ENCODE measurements around the gene GLIPR1L2. TPM values are rescaled to one million over a fixed set of nuclear protein-coding genes. Genes with fewer than 3 reads are reported as not detected.
A peak's percentile ranks its signal among the peaks of the same experiment; 100 is the strongest.
"Not testable (repeated sequence)": the region's sequence is repeated elsewhere in the genome, so short reads cannot be mapped to it uniquely, and the experiment has no call there.

GLIPR1L2 gene
- polyA plus RNA-seq, 4 donors = 0.46 to 0.74 TPM; not detected in 2

- Histone ChIP-seq H3K36me3 (ENCODE audit: control insufficient read depth in 3 of 3, insufficient read depth in 2 of 3, low read depth in 1 of 3, low read length in 3 of 3) (no peaks in the 10 kb centered on the region), H3K27ac (ENCODE audit: low read depth in 1 of 3, low read length in 2 of 3) (no peak overlapping the region), H3K4me1 (ENCODE audit: control insufficient read depth in 3 of 3, insufficient read depth in 2 of 3, low read depth in 1 of 3, low read length in 2 of 3) (peaks cover 0 to 3% (median 3%) of the 10 kb centered on the region in 3 donors), H3K4me3 (ENCODE audit: low read depth in 1 of 3, low read length in 3 of 3) (no peak overlapping the region), H3K27me3 (ENCODE audit: control insufficient read depth in 3 of 3, insufficient read depth in 3 of 3, low read length in 3 of 3) (no peaks in the 10 kb centered on the region), H3K9me3 (ENCODE audit: control insufficient read depth in 2 of 2, insufficient read depth in 1 of 2, low read depth in 1 of 2, low read length in 1 of 2) (peaks cover 0 to 29% of the 10 kb centered on the region in 2 donors)
- DNase-seq (no peak), FAIRE-seq (no peak)
These were observed 49.0 kb downstream of the GLIPR1L2 start for GRCh38 chr12:75439930-75440329.

DNA sequence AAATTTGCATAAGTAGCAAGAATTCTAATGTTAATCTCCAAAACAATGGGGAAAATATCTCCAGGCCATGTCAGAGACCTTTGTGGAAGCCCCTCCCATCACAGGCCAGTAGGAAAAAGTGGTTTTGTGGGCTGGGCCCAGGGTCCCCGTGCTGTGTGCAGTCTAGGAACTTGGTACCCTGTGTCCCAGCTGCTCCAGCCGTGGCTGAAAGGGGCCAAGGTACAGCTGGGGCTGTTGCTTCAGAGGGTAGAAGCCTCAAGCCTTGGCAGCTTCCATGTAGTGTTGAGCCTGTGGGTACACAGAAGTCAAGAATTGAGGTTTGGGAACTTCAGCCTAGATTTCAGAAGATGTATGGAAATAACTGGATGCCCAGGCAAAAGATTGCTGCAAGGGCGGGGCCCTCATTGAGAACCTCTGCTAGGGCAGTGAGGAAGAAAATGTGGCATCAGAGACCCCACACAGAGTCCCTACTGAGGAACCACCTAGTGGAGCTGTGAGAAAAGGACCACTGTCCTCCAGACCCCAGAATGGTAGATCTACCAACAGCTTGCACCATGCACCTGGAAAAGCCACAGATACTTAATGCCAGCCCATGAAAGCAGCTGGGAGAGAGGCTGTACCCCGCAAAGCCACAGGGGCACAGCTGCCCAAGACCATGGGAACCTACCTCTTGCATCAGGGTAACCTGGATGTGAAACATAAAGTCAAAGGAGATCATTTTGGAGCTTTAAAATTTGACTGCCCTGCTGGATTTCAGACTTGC lies 51.0 kb downstream of the GLIPR1L2 start:
- H3K27ac ChIP-seq (ENCODE audit: low read depth in 1 of 3, low read length in 2 of 3); H3K27me3 ChIP-seq (ENCODE audit: control insufficient read depth in 3 of 3, insufficient read depth in 3 of 3, low read length in 3 of 3); H3K4me1 ChIP-seq (ENCODE audit: control insufficient read depth in 3 of 3, insufficient read depth in 2 of 3, low read depth in 1 of 3, low read length in 2 of 3); H3K36me3 ChIP-seq (ENCODE audit: control insufficient read depth in 3 of 3, insufficient read depth in 2 of 3, low read depth in 1 of 3, low read length in 3 of 3); DNase-seq; FAIRE-seq; H3K4me3 ChIP-seq (ENCODE audit: low read depth in 1 of 3, low read length in 3 of 3): not testable (repeated sequence)
- H3K9me3 ChIP-seq (ENCODE audit: control insufficient read depth in 2 of 2, insufficient read depth in 1 of 2, low read depth in 1 of 2, low read length in 1 of 2) = peaks cover 0 to 29% of the 10 kb centered on the region in 2 donors
- 75 to 76% (median 75%) methylated on average over 4 of the region's 4 CpGs for WGBS, 3 donors

DNA sequence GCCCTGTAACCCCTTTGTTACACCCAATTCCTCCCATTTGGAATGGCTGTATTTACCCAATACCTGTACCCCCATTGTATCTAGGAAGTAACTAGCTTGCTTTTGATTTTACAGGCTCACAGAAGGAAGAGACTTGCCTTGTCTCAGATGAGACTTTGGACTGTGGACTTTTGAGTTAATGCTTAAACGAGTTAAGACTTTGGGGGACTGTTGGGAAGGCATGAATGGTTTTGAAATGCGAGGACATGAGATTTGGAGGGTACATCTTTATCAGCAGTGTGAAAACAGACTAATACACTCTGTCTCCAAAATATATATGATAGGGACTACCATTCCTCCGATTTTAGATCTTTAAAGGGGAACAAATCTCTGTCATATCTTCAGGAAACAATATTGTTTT lies 51.6 kb downstream of the GLIPR1L2 start:
- H3K4me3 ChIP-seq (ENCODE audit: low read depth in 1 of 3, low read length in 3 of 3); H3K27me3 ChIP-seq (ENCODE audit: control insufficient read depth in 3 of 3, insufficient read depth in 3 of 3, low read length in 3 of 3); H3K27ac ChIP-seq (ENCODE audit: low read depth in 1 of 3, low read length in 2 of 3); FAIRE-seq; H3K4me1 ChIP-seq (ENCODE audit: control insufficient read depth in 3 of 3, insufficient read depth in 2 of 3, low read depth in 1 of 3, low read length in 2 of 3); H3K36me3 ChIP-seq (ENCODE audit: control insufficient read depth in 3 of 3, insufficient read depth in 2 of 3, low read depth in 1 of 3, low read length in 3 of 3): not testable (repeated sequence)
- DNase-seq = peak; percentile 21 to 26
- WGBS, 3 donors = 4 to 46% (median 18%) methylated on average over 3 of the region's 3 CpGs
- H3K9me3 ChIP-seq (ENCODE audit: control insufficient read depth in 2 of 2, insufficient read depth in 1 of 2, low read depth in 1 of 2, low read length in 1 of 2) = peaks cover 0 to 28% of the 10 kb centered on the region in 2 donors

DNA sequence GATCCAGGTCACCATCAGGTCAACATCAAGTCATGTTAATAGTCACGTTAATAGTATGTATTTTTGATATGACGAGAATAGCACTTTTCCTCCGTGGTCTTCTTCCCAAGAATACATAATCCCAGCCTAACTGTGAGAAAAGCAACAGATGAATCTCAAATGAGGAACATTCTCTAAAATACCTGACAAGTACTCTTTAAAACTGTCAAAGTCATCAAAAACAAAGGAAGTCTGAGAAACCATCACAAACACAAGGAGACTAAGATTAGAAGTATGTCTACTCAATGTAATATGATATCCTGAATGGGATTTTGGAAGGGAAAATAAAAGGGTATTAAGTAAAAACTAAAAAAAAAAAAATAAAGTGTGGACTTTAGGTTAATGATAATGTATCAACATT lies 52.8 kb downstream of the GLIPR1L2 start:
- Histone ChIP-seq H3K27ac (ENCODE audit: low read depth in 1 of 3, low read length in 2 of 3) (no peak overlapping the region), H3K4me3 (ENCODE audit: low read depth in 1 of 3, low read length in 3 of 3) (no peak overlapping the region), H3K27me3 (ENCODE audit: control insufficient read depth in 3 of 3, insufficient read depth in 3 of 3, low read length in 3 of 3) (no peaks in the 10 kb centered on the region), H3K36me3 (ENCODE audit: control insufficient read depth in 3 of 3, insufficient read depth in 2 of 3, low read depth in 1 of 3, low read length in 3 of 3) (no peaks in the 10 kb centered on the region), H3K4me1 (ENCODE audit: control insufficient read depth in 3 of 3, insufficient read depth in 2 of 3, low read depth in 1 of 3, low read length in 2 of 3) (peaks cover 0 to 3% (median 3%) of the 10 kb centered on the region in 3 donors), H3K9me3 (ENCODE audit: control insufficient read depth in 2 of 2, insufficient read depth in 1 of 2, low read depth in 1 of 2, low read length in 1 of 2) (peaks cover 0 to 16% of the 10 kb centered on the region in 2 donors)
- DNase-seq (no peak), FAIRE-seq (no peak)
- WGBS, 3 donors = 49 to 61% (median 54%) methylated on average over 3 of the region's 3 CpGs

GRCh38 chr12:75444429-75445136 lies 53.7 kb downstream of the GLIPR1L2 start:
- Histone ChIP-seq H3K27me3 (ENCODE audit: control insufficient read depth in 3 of 3, insufficient read depth in 3 of 3, low read length in 3 of 3) (no peaks in the 10 kb centered on the region), H3K4me1 (ENCODE audit: control insufficient read depth in 3 of 3, insufficient read depth in 2 of 3, low read depth in 1 of 3, low read length in 2 of 3) (peaks cover 0 to 3% (median 3%) of the 10 kb centered on the region in 3 donors), H3K4me3 (ENCODE audit: low read depth in 1 of 3, low read length in 3 of 3) (no peak overlapping the region), H3K9me3 (ENCODE audit: control insufficient read depth in 2 of 2, insufficient read depth in 1 of 2, low read depth in 1 of 2, low read length in 1 of 2) (peaks cover 0 to 16% of the 10 kb centered on the region in 2 donors), H3K27ac (ENCODE audit: low read depth in 1 of 3, low read length in 2 of 3) (no peak overlapping the region), H3K36me3 (ENCODE audit: control insufficient read depth in 3 of 3, insufficient read depth in 2 of 3, low read depth in 1 of 3, low read length in 3 of 3) (no peaks in the 10 kb centered on the region)
- 88 to 93% (median 89%) methylated on average over 6 of the region's 6 CpGs for WGBS, 3 donors
- FAIRE-seq (no peak), DNase-seq (no peak)

GRCh38 chr12:75445137-75445507 lies 54.2 kb downstream of the GLIPR1L2 start:
- FAIRE-seq = not testable (repeated sequence)
- 72 to 83% (median 77%) methylated on average over 7 of the region's 7 CpGs for WGBS, 3 donors

DNA sequence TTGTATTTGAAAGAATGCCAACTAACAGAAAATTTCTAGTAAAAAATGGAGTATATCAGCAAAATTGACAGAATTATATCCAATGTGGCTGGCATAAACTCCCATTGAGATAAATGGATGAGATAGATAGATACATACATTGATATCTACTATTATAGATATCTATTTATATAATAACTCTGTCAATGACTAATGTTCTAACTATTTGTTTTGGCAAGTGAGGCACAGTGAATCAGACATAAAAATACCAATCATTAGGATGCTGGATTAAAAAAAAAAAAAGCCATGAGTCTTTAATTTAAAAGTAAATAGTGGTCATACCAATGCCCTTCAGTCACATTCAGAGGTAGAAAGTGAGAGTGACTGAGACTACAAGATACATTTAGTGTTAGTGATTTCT lies 56.0 kb downstream of the GLIPR1L2 start:
- Histone ChIP-seq H3K4me3 (ENCODE audit: low read depth in 1 of 3, low read length in 3 of 3) (no peak overlapping the region), H3K9me3 (ENCODE audit: control insufficient read depth in 2 of 2, insufficient read depth in 1 of 2, low read depth in 1 of 2, low read length in 1 of 2) (peaks cover 0 to 3% of the 10 kb centered on the region in 2 donors), H3K27ac (ENCODE audit: low read depth in 1 of 3, low read length in 2 of 3) (no peak overlapping the region), H3K27me3 (ENCODE audit: control insufficient read depth in 3 of 3, insufficient read depth in 3 of 3, low read length in 3 of 3) (no peaks in the 10 kb centered on the region), H3K36me3 (ENCODE audit: control insufficient read depth in 3 of 3, insufficient read depth in 2 of 3, low read depth in 1 of 3, low read length in 3 of 3) (no peaks in the 10 kb centered on the region), H3K4me1 (ENCODE audit: control insufficient read depth in 3 of 3, insufficient read depth in 2 of 3, low read depth in 1 of 3, low read length in 2 of 3) (peaks cover 0 to 3% (median 3%) of the 10 kb centered on the region in 3 donors)
- FAIRE-seq (no peak), DNase-seq (no peak)

More at GRCh38 chr12:75445137-75445507, 54.2 kb downstream of the GLIPR1L2 start:
- not testable (repeated sequence) for H3K27ac ChIP-seq (ENCODE audit: low read depth in 1 of 3, low read length in 2 of 3); H3K36me3 ChIP-seq (ENCODE audit: control insufficient read depth in 3 of 3, insufficient read depth in 2 of 3, low read depth in 1 of 3, low read length in 3 of 3); H3K4me3 ChIP-seq (ENCODE audit: low read depth in 1 of 3, low read length in 3 of 3); H3K4me1 ChIP-seq (ENCODE audit: control insufficient read depth in 3 of 3, insufficient read depth in 2 of 3, low read depth in 1 of 3, low read length in 2 of 3); DNase-seq; H3K27me3 ChIP-seq (ENCODE audit: control insufficient read depth in 3 of 3, insufficient read depth in 3 of 3, low read length in 3 of 3)
- peaks cover 0 to 16% of the 10 kb centered on the region in 2 donors for H3K9me3 ChIP-seq (ENCODE audit: control insufficient read depth in 2 of 2, insufficient read depth in 1 of 2, low read depth in 1 of 2, low read length in 1 of 2)

DNA sequence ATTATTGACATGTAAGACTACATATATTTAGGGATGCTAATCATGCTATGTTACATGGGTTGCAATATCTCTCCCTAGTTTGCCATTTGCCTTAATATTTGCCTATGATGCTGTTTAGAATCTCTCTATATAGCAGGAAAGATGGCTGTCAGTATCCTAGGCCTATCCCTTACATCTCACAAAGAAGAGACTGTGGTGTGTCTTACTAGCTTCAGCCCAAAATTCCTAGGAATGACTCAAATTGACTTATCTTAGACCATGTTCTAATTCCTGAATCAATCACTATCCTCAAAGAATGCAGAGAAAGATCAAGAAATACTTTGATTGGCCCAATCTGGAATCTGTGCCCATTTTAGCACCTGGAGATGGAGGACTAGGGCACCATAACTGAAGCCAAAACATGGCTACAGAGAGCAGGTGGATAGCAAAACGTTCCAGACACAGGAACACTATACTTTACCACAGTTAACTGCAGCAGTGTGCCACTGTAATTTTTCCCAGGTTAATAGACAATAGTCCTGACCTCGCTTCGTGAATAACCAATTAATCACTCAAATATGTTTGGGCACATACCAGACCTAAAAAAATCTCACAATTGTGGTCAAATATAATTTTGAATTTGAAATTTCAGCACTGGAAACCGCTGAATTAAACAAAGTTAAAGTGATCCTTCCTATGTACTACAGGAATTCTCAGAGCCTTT lies 57.0 kb downstream of the GLIPR1L2 start:
- WGBS, 3 donors = 67 to 74% (median 68%) methylated on average over 4 of the region's 4 CpGs
- Histone ChIP-seq H3K27me3 (ENCODE audit: control insufficient read depth in 3 of 3, insufficient read depth in 3 of 3, low read length in 3 of 3) (no peaks in the 10 kb centered on the region), H3K27ac (ENCODE audit: low read depth in 1 of 3, low read length in 2 of 3) (no peak overlapping the region), H3K36me3 (ENCODE audit: control insufficient read depth in 3 of 3, insufficient read depth in 2 of 3, low read depth in 1 of 3, low read length in 3 of 3) (no peaks in the 10 kb centered on the region), H3K4me3 (ENCODE audit: low read depth in 1 of 3, low read length in 3 of 3) (no peak overlapping the region), H3K9me3 (ENCODE audit: control insufficient read depth in 2 of 2, insufficient read depth in 1 of 2, low read depth in 1 of 2, low read length in 1 of 2) (no peaks in the 10 kb centered on the region), H3K4me1 (ENCODE audit: control insufficient read depth in 3 of 3, insufficient read depth in 2 of 3, low read depth in 1 of 3, low read length in 2 of 3) (peaks cover 0 to 2% (median under 1%) of the 10 kb centered on the region in 3 donors)
- no peak for DNase-seq
- no peak for FAIRE-seq
